WERI-Rb-1 (cell line): ENCODE data around the gene ACTG2.

ENCODE experiments used
- DNase-seq: peaks from one replicate; pipeline ENCODE4 v3.0.0-alpha.2; 2020
- H3K27ac ChIP-seq: fragments of 250-450 bp; sonication (Bioruptor Pico); 2 replicates; pipeline ENCODE4 v1.5.1; 2020; ENCODE audit warnings: mild to moderate bottlenecking, moderate library complexity
- H3K27me3 ChIP-seq: fragments of 250-450 bp; sonication (Bioruptor Pico); 2 replicates; pipeline ENCODE4 v1.5.1; 2021; ENCODE audit warnings: mild to moderate bottlenecking, low read depth, moderate library complexity; ENCODE audit not compliant: insufficient read depth, severe bottlenecking
- H3K36me3 ChIP-seq: fragments of 250-450 bp; sonication (Bioruptor Pico); 2 replicates; pipeline ENCODE4 v1.5.1; 2020; ENCODE audit warnings: mild to moderate bottlenecking, moderate library complexity
- H3K4me3 ChIP-seq: 2 replicates; pipeline ENCODE4 v1.5.1; 2011; ENCODE audit warnings: low read depth, mild to moderate bottlenecking, control low read depth, low read length
- H3K9me3 ChIP-seq: fragments of 250-450 bp; sonication (Bioruptor Pico); 2 replicates; pipeline ENCODE4 v1.5.1; 2021; ENCODE audit warnings: mild to moderate bottlenecking, moderate library complexity; ENCODE audit not compliant: severe bottlenecking
- TF ChIP-seq, protein P1 (sequence below): IDR thresholded peaks from 2 replicates; pipeline ENCODE4 v1.5.1; 2011; ENCODE audit warnings: low read depth, mild to moderate bottlenecking, control low read depth, inconsistent platforms, low read length

The ACTG2 gene

DNA sequence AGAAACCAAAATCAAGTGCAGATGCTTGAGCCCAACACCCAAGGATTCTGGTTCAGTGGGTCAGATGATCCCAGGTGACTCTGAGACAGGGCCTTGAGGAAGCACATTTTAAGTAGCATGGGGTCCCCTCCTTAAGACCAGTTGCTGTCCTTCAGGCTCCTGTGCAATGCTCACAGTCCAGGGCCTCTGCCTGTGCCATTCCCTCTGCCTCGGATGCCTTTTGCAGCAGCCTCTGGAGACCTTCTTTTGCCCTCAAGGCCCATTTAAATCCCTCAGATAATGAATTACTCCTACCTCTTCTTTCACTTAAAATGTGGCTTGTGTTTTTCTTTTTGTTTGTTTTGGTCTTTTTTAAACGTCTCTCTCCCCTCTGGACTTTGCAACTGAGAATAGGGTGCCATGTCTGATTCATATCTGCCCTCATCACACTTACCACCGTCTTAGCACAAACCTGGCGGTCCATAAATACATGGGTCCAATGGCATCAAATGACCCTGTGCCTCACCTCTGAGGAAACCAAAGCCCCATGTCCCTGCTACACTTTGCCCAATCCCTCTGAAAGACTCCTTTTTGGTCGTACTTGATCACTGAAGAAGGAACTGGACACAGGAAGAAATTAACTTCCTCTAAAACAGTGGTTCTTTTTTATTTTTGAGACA lies 14.2 kb downstream of the ACTG2 start:
- Histone ChIP-seq H3K36me3 (no peaks in the 10 kb centered on the region), H3K4me3 (no peak overlapping the region), H3K9me3 (no peaks in the 10 kb centered on the region), H3K27me3 (no peaks in the 10 kb centered on the region), H3K27ac (no peak overlapping the region)
- TF ChIP-seq, protein P1, sequence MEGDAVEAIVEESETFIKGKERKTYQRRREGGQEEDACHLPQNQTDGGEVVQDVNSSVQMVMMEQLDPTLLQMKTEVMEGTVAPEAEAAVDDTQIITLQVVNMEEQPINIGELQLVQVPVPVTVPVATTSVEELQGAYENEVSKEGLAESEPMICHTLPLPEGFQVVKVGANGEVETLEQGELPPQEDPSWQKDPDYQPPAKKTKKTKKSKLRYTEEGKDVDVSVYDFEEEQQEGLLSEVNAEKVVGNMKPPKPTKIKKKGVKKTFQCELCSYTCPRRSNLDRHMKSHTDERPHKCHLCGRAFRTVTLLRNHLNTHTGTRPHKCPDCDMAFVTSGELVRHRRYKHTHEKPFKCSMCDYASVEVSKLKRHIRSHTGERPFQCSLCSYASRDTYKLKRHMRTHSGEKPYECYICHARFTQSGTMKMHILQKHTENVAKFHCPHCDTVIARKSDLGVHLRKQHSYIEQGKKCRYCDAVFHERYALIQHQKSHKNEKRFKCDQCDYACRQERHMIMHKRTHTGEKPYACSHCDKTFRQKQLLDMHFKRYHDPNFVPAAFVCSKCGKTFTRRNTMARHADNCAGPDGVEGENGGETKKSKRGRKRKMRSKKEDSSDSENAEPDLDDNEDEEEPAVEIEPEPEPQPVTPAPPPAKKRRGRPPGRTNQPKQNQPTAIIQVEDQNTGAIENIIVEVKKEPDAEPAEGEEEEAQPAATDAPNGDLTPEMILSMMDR = no peak
- DNase-seq = no peak

DNA sequence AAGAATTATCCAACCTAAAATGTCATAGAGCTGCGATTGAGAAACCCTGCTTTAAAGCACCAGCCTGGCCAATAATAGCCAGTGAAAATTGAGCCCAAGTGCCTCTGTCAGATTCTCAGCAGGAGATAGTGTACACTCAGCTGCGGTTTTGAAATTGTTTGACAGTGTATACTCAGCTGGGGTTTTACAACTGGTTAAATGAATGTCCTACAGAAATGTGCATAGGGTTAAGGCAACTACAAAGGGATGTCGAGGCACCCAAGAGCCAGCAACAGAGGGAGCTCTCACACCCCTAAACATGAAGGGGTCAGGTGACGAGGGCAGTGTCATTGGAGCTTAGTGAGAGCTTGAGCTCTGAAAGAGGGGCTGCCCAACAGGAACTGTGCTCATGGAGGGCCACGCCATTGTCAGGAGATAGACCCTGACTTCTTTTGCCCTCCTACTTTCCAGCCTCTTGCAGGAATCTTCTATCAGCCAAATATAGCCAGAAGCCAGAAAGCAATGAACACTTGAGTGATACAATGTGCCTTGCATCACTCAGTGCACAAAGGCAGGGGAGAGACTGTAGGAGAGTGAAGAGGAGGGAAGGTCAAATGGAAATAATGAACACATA lies 15.1 kb downstream of the ACTG2 start:
- DNase-seq = peak; percentile 56
- Histone ChIP-seq H3K9me3 (no peaks in the 10 kb centered on the region), H3K4me3 (no peak overlapping the region), H3K36me3 (no peaks in the 10 kb centered on the region), H3K27me3 (no peaks in the 10 kb centered on the region), H3K27ac (no peak overlapping the region)
- TF ChIP-seq, protein P1 = peak; percentile 79

DNA sequence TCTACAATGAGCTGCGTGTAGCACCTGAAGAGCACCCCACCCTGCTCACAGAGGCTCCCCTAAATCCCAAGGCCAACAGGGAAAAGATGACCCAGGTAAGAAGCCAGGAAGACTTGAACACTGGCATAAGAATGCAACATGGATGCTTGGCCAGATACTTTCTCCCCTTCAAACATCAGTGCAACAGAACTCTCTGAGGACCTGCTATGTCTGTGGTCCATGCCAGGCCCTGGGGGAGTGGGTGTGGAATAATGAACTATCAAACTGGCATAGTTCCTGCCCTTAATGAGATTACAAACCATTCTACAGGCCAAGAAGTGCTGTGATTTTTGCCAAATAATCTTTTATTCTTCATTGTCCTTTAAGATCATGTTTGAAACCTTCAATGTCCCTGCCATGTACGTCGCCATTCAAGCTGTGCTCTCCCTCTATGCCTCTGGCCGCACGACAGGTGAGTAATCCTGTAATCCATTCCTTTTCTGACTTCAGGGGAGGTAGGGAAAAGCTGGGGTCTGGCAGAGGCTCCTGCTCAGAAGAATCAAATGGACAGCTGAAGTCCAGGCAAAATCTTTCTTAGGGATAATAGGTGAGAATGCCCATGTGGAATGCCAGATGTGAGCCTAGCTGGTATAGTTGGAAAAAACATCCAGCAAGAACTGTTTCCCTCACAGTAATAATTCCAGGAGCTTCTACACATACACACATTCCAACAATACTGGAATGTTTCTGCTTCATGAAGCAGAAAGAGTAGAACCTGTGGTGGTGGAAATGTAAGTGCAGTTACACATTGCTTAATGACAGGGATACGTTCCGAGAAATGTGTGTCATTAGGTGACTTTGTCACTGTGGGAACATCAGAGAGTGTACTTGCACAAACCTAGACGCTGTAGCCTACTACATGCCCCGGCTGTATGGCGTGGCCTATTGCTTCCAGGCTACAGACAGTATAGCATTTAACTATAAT lies 16.2 kb downstream of the ACTG2 start:
- TF ChIP-seq, protein P1 = no peak
- no peak overlapping the region for H3K4me3 ChIP-seq

DNA sequence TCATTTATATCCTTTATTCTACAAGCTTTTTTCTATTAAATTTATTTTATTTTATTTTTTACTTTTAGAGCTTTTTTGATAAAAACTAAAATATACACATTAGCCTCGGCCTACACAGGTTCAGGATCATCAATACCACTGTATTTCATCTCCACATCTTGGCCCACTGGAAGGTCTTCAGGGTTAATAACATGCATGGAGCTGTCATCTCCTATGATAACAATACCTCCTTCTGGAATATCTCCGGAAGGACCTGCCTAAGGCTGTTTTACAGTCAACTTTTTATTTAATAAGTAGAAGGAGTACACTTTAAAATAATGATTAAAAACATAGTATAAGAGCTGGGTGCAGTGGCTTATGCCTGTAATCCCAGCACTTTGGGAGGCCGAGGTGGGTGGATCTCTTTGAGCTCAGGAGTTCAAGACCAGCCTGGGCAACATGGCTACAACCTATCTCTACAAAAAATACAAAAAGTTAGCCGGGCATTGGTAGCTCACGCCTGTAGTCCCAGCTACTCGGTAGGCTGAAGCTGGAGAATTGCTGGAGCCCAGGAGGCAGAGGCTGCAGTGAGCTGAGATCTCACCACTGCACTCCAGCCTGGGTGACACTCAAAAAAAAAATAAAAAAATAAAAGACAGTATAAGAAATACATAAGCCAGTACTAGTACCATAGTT lies 18.2 kb downstream of the ACTG2 start:
- no peaks in the 10 kb centered on the region for H3K27me3 ChIP-seq

More for the DNA sequence above, 16.2 kb downstream of the ACTG2 start:
- Histone ChIP-seq H3K27ac (no peak overlapping the region), H3K36me3 (no peaks in the 10 kb centered on the region), H3K27me3 (no peaks in the 10 kb centered on the region), H3K9me3 (no peaks in the 10 kb centered on the region)
- no peak for DNase-seq

More for the DNA sequence above, 18.2 kb downstream of the ACTG2 start:
- TF ChIP-seq, protein P1 = no peak
- Histone ChIP-seq H3K4me3 (no peak overlapping the region), H3K9me3 (no peaks in the 10 kb centered on the region), H3K36me3 (no peaks in the 10 kb centered on the region), H3K27ac (no peak overlapping the region)
- DNase-seq = no peak
